ENCODE measurements around the gene SCART1. TPM values are rescaled to one million over a fixed set of nuclear protein-coding genes. Genes with fewer than 3 reads are reported as not detected.
"Not testable (repeated sequence)": the region's sequence is repeated elsewhere in the genome, so short reads cannot be mapped to it uniquely, and the experiment has no call there.

The SCART1 gene
- total RNA-seq, 1 donor from 2014 or later, result 0.53 TPM

GRCh38 chr10:133511408-133511807 lies 57.7 kb downstream of the SCART1 start:
- DNase-seq (ENCODE audit: low spot score), result no peak
- peak; percentile 16 for ATAC-seq

DNA sequence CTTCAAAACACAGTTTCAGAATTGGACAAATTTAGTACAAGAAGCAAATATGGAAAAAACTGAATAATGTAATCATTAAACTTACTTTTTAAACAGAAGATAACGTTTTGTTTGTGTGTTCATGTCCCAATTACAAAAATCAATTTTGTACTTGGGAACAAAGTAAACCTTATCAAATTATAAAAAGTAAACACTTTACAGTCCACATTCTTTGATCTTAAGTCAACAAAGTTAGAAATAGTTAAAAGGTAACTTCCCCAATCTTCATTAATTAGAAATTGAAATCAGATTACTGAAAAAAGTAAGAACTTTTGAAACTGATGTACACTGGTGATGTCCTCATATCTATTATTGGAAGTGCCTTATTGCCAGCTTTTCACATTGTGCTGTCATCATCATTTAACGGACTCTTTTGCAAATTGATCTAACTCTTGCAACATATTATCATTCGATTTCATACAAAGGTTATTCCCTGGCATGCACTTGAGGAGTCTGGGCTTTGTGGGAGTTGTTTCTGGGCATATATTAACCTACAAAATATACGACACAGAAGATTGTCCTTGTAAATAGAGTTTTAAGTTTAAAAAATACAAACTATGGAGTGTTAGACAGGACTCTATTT lies 58.3 kb downstream of the SCART1 start:
- DNase-seq (ENCODE audit: low spot score), result no peak
- ATAC-seq, result peak; percentile 54

DNA sequence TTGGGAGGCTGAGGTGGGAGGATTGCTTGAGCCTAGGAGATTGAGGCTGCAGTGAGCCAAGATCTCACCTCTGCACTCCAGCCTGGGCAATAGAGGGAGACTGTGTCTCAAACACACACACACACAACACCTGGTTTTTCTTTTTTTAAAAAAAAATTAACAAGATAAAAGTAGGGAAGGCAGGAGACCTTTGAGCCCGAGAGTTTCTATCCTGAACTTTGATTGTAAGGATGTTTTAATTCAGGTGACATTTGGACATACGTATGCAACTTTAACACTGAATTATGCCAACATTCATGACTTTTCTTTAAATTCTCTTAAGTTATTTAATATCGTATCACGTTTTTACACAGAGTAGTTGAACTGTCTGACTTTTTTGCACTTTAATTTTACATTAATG lies 61.7 kb downstream of the SCART1 start:
- no peak for DNase-seq (ENCODE audit: low spot score)
- no peak for ATAC-seq

DNA sequence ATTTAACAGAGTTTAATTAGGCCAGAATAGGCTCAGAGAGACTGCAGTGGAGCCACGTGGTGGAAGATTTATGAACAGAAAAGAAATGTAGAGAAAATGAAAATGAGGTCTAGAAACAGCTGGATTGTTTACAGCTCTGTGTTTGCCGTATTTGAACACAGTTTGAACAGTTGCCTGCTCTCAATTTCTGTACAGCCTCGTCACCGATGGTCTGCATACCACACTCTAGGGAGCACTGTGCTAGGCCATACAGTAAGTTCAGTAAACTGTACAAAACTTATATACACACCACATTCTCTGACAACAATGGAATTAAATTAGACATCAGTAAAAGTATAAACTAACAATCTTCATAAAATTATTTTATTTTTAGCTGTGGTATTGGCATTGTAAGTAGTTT lies 62.3 kb downstream of the SCART1 start:
- no peak for ATAC-seq
- no peak for DNase-seq (ENCODE audit: low spot score)

DNA sequence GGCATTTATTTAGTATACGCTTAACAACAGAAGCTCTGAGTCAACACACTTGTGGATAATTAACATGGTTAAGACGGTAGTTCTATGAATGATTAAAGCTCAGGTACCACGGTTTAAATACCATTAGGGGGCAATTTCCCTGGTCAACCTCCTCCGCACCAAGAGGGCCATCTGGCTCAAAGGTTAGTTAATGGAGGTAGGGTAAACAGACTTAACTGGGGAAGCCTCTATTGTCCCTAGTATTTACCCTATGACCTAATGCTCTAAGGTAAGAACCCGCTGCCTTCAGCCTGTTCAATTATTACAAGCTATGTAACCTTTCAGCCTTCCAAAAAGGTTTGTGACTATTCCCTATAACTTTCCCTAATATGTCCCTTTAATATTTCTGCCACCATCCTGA lies 64.8 kb downstream of the SCART1 start:
- DNase-seq (ENCODE audit: low spot score); ATAC-seq: not testable (repeated sequence)

Other genes with a start within 250 kb of the SCART1 start
- not detected for gene UTF1, start 223.7 kb upstream of the SCART1 start, total RNA-seq
- gene VENTX, start 216.1 kb upstream of the SCART1 start, total RNA-seq, result 0.15 TPM
- gene ADAM8, start 177.1 kb upstream of the SCART1 start, total RNA-seq, result 7.4 TPM
- gene TUBGCP2, start 145.1 kb upstream of the SCART1 start, total RNA-seq, result 25.7 TPM
- 30.2 TPM for gene ZNF511, start 145.0 kb upstream of the SCART1 start, total RNA-seq
- gene CALY, start 117.0 kb upstream of the SCART1 start, total RNA-seq, result 0.45 TPM
- 275 TPM for gene PRAP1, start 106.6 kb upstream of the SCART1 start, total RNA-seq
- gene FUOM, start 95.9 kb upstream of the SCART1 start, total RNA-seq, result 177 TPM
- gene ECHS1, start 80.6 kb upstream of the SCART1 start, total RNA-seq, result 764 TPM
- 18.0 TPM for gene PAOX, start 74.7 kb upstream of the SCART1 start, total RNA-seq
- 47.3 TPM for gene MTG1, start 59.8 kb upstream of the SCART1 start, total RNA-seq
- gene SPRN, start 29.3 kb upstream of the SCART1 start, total RNA-seq, result 0.18 TPM
- 3,844 TPM for gene CYP2E1, start 73.4 kb downstream of the SCART1 start, total RNA-seq
- gene SYCE1, start 111.6 kb downstream of the SCART1 start, total RNA-seq, result 2.4 TPM
- gene FRG2B, start 172.8 kb downstream of the SCART1 start, total RNA-seq, result not detected